Loucy (cell line): ENCODE data around the gene JAM2.

Experiments used
- H2AFZ ChIP-seq: fragments of 200-600 bp; sonication (generic); 2 replicates; pipeline ENCODE4 v1.6.0; 2016; ENCODE audit warnings: antibody characterized with exemption, mild to moderate bottlenecking, low read length, moderate library complexity
- H3F3A ChIP-seq: fragments of 200-600 bp; 2 replicates; pipeline ENCODE4 v1.6.0; 2016; ENCODE audit warnings: antibody characterized with exemption, low read depth, mild to moderate bottlenecking
- H3K27me3 ChIP-seq: fragments of 200-600 bp; sonication (generic); 2 replicates; pipeline ENCODE4 v1.6.1; 2014; ENCODE audit warnings: low read length, mild to moderate bottlenecking; ENCODE audit not compliant: insufficient read depth, poor library complexity, severe bottlenecking
- H3K36me3 ChIP-seq: fragments of 200-600 bp; sonication (generic); 2 replicates; pipeline ENCODE4 v1.6.1; 2016; ENCODE audit warnings: low read length; ENCODE audit not compliant: insufficient read depth
- H3K4me1 ChIP-seq: fragments of 200-600 bp; sonication (generic); 2 replicates; pipeline ENCODE4 v1.5.1; 2014; ENCODE audit warnings: low read length, mild to moderate bottlenecking; ENCODE audit not compliant: insufficient read depth, poor library complexity, severe bottlenecking
- H3K4me2 ChIP-seq: fragments of 200-600 bp; sonication (generic); 2 replicates; pipeline ENCODE4 v1.6.0; 2014; ENCODE audit warnings: antibody characterized with exemption, low read length, low read depth, mild to moderate bottlenecking; ENCODE audit not compliant: poor library complexity, severe bottlenecking
- H3K4me3 ChIP-seq: fragments of 200-600 bp; sonication (generic); 2 replicates; pipeline ENCODE4 v1.5.1; 2014; ENCODE audit warnings: low read length, mild to moderate bottlenecking, mixed read lengths; ENCODE audit not compliant: poor library complexity, severe bottlenecking
- H3K79me2 ChIP-seq: fragments of 200-600 bp; sonication (generic); 2 replicates; pipeline ENCODE4 v1.6.1; 2014; ENCODE audit warnings: low read length; ENCODE audit not compliant: insufficient read depth
- H3K9ac ChIP-seq: fragments of 200-600 bp; sonication (generic); 2 replicates; pipeline ENCODE4 v1.6.0; 2014; ENCODE audit warnings: mild to moderate bottlenecking, low read depth, low read length, moderate library complexity; ENCODE audit not compliant: poor library complexity, severe bottlenecking
- H3K9me2 ChIP-seq: fragments of 200-600 bp; sonication (generic); replicated peaks from 2 replicates; pipeline ENCODE4 v1.6.1; 2016; ENCODE audit warnings: low read depth, low read length, mixed read lengths
- H3K9me3 ChIP-seq: fragments of 200-600 bp; sonication (generic); 2 replicates; pipeline ENCODE4 v1.6.1; 2014; ENCODE audit warnings: mild to moderate bottlenecking, antibody characterized with exemption, low read length, low read depth; ENCODE audit not compliant: insufficient read depth
- H4K20me1 ChIP-seq: fragments of 200-600 bp; sonication (generic); 2 replicates; pipeline ENCODE4 v1.6.0; 2014; ENCODE audit warnings: antibody characterized with exemption, low read length, mild to moderate bottlenecking; ENCODE audit not compliant: insufficient read depth, poor library complexity, severe bottlenecking
- CTCF ChIP-seq: fragments of 200-600 bp; sonication (generic); conservative IDR thresholded peaks from 2 replicates; pipeline ENCODE4 v1.5.1; 2014; ENCODE audit warnings: mild to moderate bottlenecking, antibody characterized with exemption, low read length
- EZH2phosphoT487 ChIP-seq: fragments of 200-600 bp; IDR thresholded peaks from 2 replicates; pipeline ENCODE4 v1.6.1; 2018; ENCODE audit warnings: antibody characterized with exemption, mild to moderate bottlenecking, moderate library complexity, borderline replicate concordance

JAM2 gene

DNA sequence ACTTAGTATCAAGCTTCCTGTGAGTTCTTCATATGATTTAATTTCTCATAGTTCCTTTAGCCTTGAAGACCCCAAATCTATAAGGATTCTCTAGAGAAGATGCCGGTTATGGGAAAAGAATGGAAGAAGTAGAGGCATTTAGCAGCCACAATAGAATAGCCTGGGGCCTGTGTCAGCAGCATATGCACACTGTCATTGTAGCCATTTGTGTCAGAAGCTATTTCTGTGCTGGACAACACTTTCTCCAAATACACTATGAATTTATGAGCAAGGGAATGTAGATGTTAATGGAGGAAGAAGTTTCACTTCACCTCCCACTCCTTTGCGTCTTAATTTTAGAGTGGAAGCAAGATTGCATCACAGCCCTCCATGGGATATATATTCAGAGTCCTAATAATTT, 17.4 kb downstream of the JAM2 start:
- no peaks in the 10 kb centered on the region for H3K79me2 ChIP-seq
- TF ChIP-seq CTCF, result no peak
- TF ChIP-seq EZH2phosphoT487, result no peak
- H4K20me1 ChIP-seq, result no peaks in the 10 kb centered on the region
- H3K4me3 ChIP-seq, result no peak overlapping the region
- H3K4me2 ChIP-seq, result no peak overlapping the region
- H3K27me3 ChIP-seq, result no peaks in the 10 kb centered on the region
- H3F3A ChIP-seq, result no peaks in the 10 kb centered on the region
- no peaks in the 10 kb centered on the region for H3K36me3 ChIP-seq
- H3K9ac ChIP-seq, result no peak overlapping the region
- no peak overlapping the region for H2AFZ ChIP-seq
- no peaks in the 10 kb centered on the region for H3K9me2 ChIP-seq
- H3K9me3 ChIP-seq, result no peaks in the 10 kb centered on the region
- H3K4me1 ChIP-seq, result no peaks in the 10 kb centered on the region

- H3K9me3 ChIP-seq, result no peaks in the 10 kb centered on the region
- H3K36me3 ChIP-seq, result no peaks in the 10 kb centered on the region
- H3K79me2 ChIP-seq, result no peaks in the 10 kb centered on the region
- no peak overlapping the region for H3K4me3 ChIP-seq
- no peak overlapping the region for H3K9ac ChIP-seq
- no peaks in the 10 kb centered on the region for H4K20me1 ChIP-seq
- H3K27me3 ChIP-seq, result no peaks in the 10 kb centered on the region
- no peak overlapping the region for H3K4me2 ChIP-seq
- H3F3A ChIP-seq, result no peaks in the 10 kb centered on the region
- no peaks in the 10 kb centered on the region for H3K9me2 ChIP-seq
- no peak overlapping the region for H2AFZ ChIP-seq
- TF ChIP-seq CTCF, result no peak
- no peak for TF ChIP-seq EZH2phosphoT487
- no peaks in the 10 kb centered on the region for H3K4me1 ChIP-seq
Measured at GRCh38 chr21:25657140-25657539, 18.1 kb downstream of the JAM2 start.

GRCh38 chr21:25658427-25659035, 19.5 kb downstream of the JAM2 start:
- no peaks in the 10 kb centered on the region for H3K79me2 ChIP-seq
- no peaks in the 10 kb centered on the region for H3K27me3 ChIP-seq
- no peaks in the 10 kb centered on the region for H3F3A ChIP-seq
- no peak overlapping the region for H3K4me3 ChIP-seq
- no peak overlapping the region for H2AFZ ChIP-seq
- H3K4me2 ChIP-seq, result no peak overlapping the region
- H3K36me3 ChIP-seq, result no peaks in the 10 kb centered on the region
- H4K20me1 ChIP-seq, result no peaks in the 10 kb centered on the region
- no peaks in the 10 kb centered on the region for H3K9me2 ChIP-seq
- no peaks in the 10 kb centered on the region for H3K9me3 ChIP-seq
- no peaks in the 10 kb centered on the region for H3K4me1 ChIP-seq
- H3K9ac ChIP-seq, result no peak overlapping the region
- TF ChIP-seq EZH2phosphoT487 (no peak), CTCF (no peak)
